NCI-H2227 (cell line): Measurements from ENCODE around the gene TEDC2.

Experiments
- DNase-seq: peaks from one replicate; lab custom pipeline; 2025; ENCODE audit not compliant: unreplicated experiment; lab: John Stamatoyannopoulos, UW

TEDC2 gene

DNA sequence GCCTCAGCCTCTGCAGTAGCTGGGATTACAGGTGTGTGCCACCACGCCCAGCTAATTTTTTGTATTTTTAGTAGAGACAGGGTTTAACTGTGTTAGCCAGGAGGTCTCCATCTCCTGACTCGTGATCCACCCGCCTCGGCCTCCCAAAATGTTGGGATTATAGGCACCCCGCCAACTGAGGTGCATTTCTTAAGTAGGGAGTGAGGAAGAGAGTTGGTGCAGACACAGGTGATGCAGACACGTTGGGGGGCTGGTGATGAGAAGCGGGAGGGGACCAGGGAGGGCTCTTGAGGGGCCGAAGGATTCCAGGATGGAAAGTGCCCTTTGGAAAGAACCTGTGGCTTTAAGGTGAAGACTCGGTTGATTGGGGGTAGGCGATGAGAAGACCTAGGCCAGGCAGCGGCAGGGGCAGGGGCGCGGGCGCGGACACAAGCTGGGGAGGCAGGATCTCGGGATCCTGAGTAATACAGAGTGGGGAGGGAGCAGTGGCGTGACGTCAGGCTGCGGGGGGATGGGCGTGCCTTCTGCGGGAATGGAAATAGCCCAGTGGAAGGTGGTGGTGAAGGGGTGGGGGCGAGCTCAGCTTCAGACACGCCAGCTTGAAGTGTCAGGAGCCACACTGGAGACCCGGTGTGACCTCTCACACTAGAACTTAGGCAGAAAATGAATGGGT is 51.4 kb downstream of the TEDC2 start:
- DNase-seq: peak; percentile 82

- no peak for DNase-seq
These were observed 52.3 kb downstream of the TEDC2 start for GRCh38 chr16:2511996-2512734.

GRCh38 chr16:2512735-2513404 is 53.0 kb downstream of the TEDC2 start:
- DNase-seq: no peak

DNA sequence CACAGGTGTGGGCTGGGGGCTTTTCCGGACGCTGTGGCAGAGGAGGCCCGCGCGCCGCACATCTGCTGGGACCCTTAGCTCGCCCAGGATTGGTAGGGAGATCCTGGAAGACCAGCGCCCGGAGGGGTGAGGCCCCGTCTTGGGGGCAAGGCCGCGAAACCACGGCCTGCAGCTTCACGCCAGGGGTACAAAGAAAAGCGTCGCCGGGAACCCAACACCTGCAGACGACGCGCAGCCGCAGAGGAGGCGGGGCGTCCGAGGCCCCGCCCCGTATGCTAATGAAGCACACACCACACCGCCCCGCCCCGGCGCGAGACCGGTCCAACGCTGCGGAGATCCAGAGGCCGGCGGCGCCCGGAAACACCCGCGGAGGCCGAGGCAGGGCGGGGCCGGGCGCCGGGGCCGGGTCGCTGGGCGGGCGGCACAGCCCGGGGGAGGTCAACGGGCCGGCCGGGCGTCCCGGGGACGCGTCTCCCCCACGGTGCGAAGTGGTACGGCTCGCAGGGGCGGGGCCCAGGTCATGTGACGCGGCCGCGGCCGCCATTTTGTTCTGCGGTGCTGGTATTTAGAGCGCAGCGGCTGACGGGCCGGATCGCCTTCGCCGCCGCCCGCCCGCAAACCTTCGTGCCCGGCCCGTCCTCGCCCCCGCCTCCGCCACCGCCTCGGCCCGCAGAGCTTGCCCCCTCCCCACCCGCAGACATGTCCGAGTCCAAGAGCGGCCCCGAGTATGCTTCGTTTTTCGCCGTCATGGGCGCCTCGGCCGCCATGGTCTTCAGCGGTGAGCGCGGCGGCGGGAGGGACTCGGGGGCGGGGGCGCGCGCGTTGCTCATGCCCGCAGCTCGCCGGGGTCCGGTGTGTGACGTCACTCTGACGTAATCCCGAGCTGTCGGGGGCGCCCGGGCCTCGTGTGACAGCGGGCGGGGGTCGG is 53.8 kb downstream of the TEDC2 start, which contains the start of gene ATP6V0C:
ATP6V0C (plus strand) TSS at position 548 of the 928 bp plus-strand sequence; CDS start at position 700, 152 bp downstream.
- DNase-seq: peak; percentile 96
